Spleen (tissue), 7 donors: ENCODE data around the gene S100A16.
"Not testable (repeated sequence)": the region's sequence is repeated elsewhere in the genome, so short reads cannot be mapped to it uniquely, and the experiment has no call there.

Experiments
- CTCF ChIP-seq, 11 experiments: fragments of 200-600 bp in 7 of 11; fragments of 450-650 bp in 4 of 11; sonication (generic) in 4 of 11; IDR thresholded peaks in 8 of 11; conservative IDR thresholded peaks in 3 of 11; 1 replicate in 7 of 11; 2 replicates in 4 of 11; pipeline versions ENCODE4 v1.4.0 to v1.8.0; 2016 to 2021; ENCODE audit warnings: antibody characterized with exemption in 11 of 11, inconsistent platforms in 4 of 11, mild to moderate bottlenecking in 1 of 11
- POLR2A ChIP-seq, 3 donors: fragments of 450-650 bp; IDR thresholded peaks; one replicate each; pipeline ENCODE4 v1.5.1; 2017; ENCODE audit warnings: antibody characterized with exemption in 3 of 3, mild to moderate bottlenecking in 1 of 3
- POLR2AphosphoS5 ChIP-seq, 3 donors: sonication (generic); formaldehyde crosslinking; IDR thresholded peaks; one replicate each; pipeline ENCODE4 v1.5.1; 2017; ENCODE audit warnings: antibody characterized with exemption in 3 of 3
- donor health status: DM: no; HTN: no; CAD: no; lungs with moderate emphysema.
- donor health status: DM: no; HTN: no; CAD: no.
- donor health status: DM: no; HTN: no; CAD: no.

GRCh38 chr1:153583514-153583913 is 29.4 kb downstream of the S100A16 start:
- TF ChIP-seq CTCF (IDR thresholded peaks at IDR 0.05 in 8 of 11, conservative IDR thresholded peaks at IDR 0.05 in 3 of 11); POLR2A (IDR thresholded peaks at IDR 0.05); POLR2AphosphoS5 (IDR thresholded peaks at IDR 0.05): not testable (repeated sequence)
